ENCODE results near the gene MAP4. TPM values are rescaled to one million over a fixed set of nuclear protein-coding genes. Genes with fewer than 3 reads are reported as not detected.

The MAP4 gene
- total RNA-seq, 1 donor from 2014 or later: 166 TPM

- Histone ChIP-seq H3K27ac (no peak overlapping the region), H3K9me3 (no peaks in the 10 kb centered on the region), H3K27me3 (ENCODE audit: low read depth) (no peaks in the 10 kb centered on the region), H3K36me3 (no peaks in the 10 kb centered on the region), H3K4me3 (no peak overlapping the region), H3K4me1 (peaks cover 10% of the 10 kb centered on the region)
- DNase-seq (no peak), ATAC-seq (no peak)
- TF ChIP-seq, protein P1, sequence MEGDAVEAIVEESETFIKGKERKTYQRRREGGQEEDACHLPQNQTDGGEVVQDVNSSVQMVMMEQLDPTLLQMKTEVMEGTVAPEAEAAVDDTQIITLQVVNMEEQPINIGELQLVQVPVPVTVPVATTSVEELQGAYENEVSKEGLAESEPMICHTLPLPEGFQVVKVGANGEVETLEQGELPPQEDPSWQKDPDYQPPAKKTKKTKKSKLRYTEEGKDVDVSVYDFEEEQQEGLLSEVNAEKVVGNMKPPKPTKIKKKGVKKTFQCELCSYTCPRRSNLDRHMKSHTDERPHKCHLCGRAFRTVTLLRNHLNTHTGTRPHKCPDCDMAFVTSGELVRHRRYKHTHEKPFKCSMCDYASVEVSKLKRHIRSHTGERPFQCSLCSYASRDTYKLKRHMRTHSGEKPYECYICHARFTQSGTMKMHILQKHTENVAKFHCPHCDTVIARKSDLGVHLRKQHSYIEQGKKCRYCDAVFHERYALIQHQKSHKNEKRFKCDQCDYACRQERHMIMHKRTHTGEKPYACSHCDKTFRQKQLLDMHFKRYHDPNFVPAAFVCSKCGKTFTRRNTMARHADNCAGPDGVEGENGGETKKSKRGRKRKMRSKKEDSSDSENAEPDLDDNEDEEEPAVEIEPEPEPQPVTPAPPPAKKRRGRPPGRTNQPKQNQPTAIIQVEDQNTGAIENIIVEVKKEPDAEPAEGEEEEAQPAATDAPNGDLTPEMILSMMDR (IDR thresholded peaks at IDR 0.05): no peak
- intact Hi-C loops (cut with DNase I): no loop called here
These were observed 41.3 kb upstream of the MAP4 start for GRCh38 chr3:48057521-48057920.

DNA sequence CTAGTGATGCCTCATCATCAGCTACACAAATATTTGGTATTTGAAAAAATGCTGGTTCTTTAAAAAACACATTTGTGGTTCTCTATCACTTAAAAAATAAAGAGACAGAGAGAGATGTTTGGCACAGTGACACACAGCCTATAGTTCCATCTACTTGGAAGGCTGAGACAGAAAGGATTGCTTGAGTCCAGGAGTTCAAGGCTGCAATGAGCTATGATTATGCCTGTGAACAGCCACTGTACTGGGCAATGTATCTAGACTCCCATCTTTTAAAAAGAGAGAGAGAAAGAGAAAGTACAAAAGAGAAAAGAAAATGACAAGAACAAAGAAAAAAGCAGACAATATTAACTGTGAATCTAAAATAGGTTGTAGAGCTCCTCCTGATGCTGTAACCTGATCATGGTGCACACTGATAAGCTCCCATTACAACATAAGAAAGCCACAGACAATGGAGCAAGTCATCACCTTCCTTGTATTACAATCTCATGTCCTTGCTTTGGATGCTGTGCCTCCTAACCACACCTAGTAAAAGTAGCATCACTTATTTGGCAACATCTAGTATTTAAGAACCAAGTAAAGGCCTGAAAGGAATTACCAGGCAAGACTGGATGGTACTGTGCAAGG lies 31.7 kb upstream of the MAP4 start:
- Histone ChIP-seq H3K9me3 (no peaks in the 10 kb centered on the region), H3K4me3 (no peak overlapping the region), H3K27ac (no peak overlapping the region), H3K36me3 (peaks cover 13% of the 10 kb centered on the region), H3K27me3 (ENCODE audit: low read depth) (no peaks in the 10 kb centered on the region), H3K4me1 (no peaks in the 10 kb centered on the region)
- DNase-seq: no peak
- intact Hi-C loops (cut with DNase I): no loop called here
- TF ChIP-seq, protein P1 (IDR thresholded peaks at IDR 0.05): no peak
- ATAC-seq: no peak

DNA sequence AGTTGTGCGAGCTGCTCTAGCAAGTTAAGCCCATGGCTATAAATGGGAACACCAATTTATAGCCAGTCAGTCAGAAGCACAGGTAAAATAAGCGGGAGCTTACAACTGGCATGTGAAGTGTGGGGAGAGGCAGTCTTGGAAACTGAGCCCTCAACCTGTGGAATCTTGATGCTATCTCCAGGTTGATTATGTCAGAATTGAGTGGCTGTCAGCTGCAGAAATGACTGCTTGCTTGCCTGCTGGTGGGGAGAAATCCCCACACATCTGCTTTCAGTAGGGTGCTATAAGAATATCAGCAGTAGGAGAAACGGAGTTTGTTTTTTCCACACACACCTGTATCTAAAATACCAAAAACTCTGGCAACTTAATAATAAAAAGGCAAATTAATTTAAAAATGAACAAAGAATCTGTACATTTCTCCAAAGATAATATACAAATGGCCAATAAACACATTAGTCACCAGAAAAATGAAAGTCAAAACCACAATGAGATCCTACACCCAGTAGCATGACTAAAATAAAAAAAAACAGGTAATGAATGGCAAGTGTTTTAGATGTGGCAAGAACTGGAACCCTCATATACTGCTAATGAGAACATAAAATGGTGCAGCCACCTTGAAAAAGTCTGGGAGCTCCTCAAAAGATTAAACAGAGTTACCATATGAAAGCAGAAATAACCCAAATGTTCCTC lies 26.0 kb upstream of the MAP4 start:
- Histone ChIP-seq H3K36me3 (no peaks in the 10 kb centered on the region), H3K4me3 (no peak overlapping the region), H3K4me1 (peaks cover 27% of the 10 kb centered on the region), H3K27ac (no peak overlapping the region), H3K27me3 (ENCODE audit: low read depth) (no peaks in the 10 kb centered on the region), H3K9me3 (no peaks in the 10 kb centered on the region)
- intact Hi-C loops (cut with DNase I): no loop called here
- TF ChIP-seq, protein P1 (IDR thresholded peaks at IDR 0.05): no peak
- ATAC-seq (peak in 1 of 2 donors; percentile 13), DNase-seq (no peak)

DNA sequence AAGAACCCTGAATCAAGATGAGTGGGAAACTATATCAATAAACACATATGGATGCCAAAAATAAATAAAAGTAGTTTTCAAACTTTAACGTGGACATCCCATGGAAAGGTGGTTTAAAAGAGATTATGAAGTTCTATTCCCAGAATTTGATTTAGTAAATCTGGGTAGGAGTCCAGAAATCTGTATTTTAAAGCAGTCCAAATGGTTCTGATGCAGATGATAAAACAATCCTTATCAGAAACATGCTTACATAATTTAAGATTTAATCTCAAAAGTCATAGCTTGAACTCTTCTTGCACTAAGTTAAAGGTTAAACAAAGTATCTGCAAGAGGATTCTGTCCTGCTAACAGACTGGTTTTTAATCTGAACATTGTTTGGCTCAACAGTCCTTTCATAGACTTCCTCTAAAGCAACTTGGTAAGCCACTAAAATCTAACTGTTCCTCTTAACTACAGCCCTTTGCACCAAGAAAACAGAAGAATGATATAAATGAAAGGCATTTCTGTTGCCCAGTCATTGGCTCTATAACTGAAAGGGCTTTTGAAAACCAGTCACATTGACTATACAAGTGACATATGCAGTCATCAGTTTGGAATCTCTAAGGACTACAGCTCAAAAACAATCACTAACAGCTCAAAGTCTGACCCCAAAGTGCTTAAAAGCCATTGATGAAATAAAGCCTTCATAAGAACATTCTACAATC lies 23.4 kb upstream of the MAP4 start:
- no peak for DNase-seq
- intact Hi-C loops (cut with DNase I): no loop called here
- Histone ChIP-seq H3K36me3 (no peaks in the 10 kb centered on the region), H3K27me3 (ENCODE audit: low read depth) (no peaks in the 10 kb centered on the region), H3K9me3 (no peaks in the 10 kb centered on the region), H3K27ac (peak overlapping the region; percentile 61), H3K4me1 (peaks cover 30% of the 10 kb centered on the region), H3K4me3 (no peak overlapping the region)
- TF ChIP-seq, protein P1 (IDR thresholded peaks at IDR 0.05): no peak
- peak; percentile 64 to 84 for ATAC-seq

DNA sequence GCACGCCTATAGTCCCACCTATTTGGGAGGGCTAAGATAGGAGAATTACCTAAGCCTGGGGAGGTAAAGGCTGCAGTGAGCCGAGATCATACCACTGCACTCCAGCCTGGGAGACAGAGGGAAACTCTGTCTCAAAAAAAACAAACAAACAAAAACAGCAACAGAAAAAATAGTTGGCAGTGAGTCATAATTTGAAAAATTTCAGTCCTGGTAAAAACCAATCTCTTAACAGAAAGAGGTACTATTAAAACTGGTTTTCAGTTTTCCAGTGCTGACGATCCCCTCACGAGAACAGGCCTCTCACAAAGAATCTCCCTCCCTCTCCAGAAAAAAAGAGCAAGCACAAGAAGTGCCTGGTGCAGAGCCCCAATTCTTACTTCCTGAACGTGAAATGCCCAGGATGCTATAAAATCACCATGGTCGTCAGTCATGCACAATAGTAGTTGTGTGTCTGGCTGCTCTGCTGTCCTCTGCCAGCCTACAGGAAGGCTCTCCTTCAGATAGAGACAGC lies 22.8 kb upstream of the MAP4 start:
- DNase-seq: no peak
- Histone ChIP-seq H3K36me3 (no peaks in the 10 kb centered on the region), H3K9me3 (no peaks in the 10 kb centered on the region), H3K27me3 (ENCODE audit: low read depth) (no peaks in the 10 kb centered on the region), H3K27ac (peak overlapping the region; percentile 61), H3K4me3 (no peak overlapping the region), H3K4me1 (peaks cover 36% of the 10 kb centered on the region)
- intact Hi-C loops (cut with DNase I): no loop called here
- TF ChIP-seq, protein P1 (IDR thresholded peaks at IDR 0.05): no peak
- ATAC-seq: peak in 1 of 2 donors; percentile 20
